K562 (cell line): ENCODE measurements around the gene UFC1. TPM values are rescaled to one million over a fixed set of nuclear protein-coding genes. Genes with fewer than 3 reads are reported as not detected.

Source experiments
- ATF1 ChIP-seq, 2 experiments: fragments of 450-650 bp in 1 of 2; IDR thresholded peaks; 2 replicates each; pipeline ENCODE4 v1.6.1; 2016; ENCODE audit warnings: missing compliant biosample characterization in 1 of 2, missing genetic modification characterization in 1 of 2
- BCL6 ChIP-seq: fragments of 250-450 bp; sonication (Bioruptor Pico); IDR thresholded peaks from 2 replicates; pipeline ENCODE4 v1.4.0; 2020
- CCNT2 ChIP-seq: IDR thresholded peaks from 2 replicates; pipeline ENCODE4 v1.6.1; 2011; ENCODE audit warnings: borderline replicate concordance, low read depth, mild to moderate bottlenecking, moderate library complexity, mixed read lengths, low read length; ENCODE audit not compliant: insufficient read length; ENCODE audit errors: extremely low read depth
- ELF4 ChIP-seq: fragments of 450-650 bp; formaldehyde crosslinking; IDR thresholded peaks from 2 replicates; pipeline ENCODE4 v1.4.0; 2022; ENCODE audit warnings: missing genetic modification characterization
- ETV6 ChIP-seq, 3 experiments: fragments of 150-350 bp in 1 of 3; sonication (generic) in 1 of 3; formaldehyde crosslinking in 1 of 3; IDR thresholded peaks; 2 replicates each; pipeline versions ENCODE4 v1.6.1 to v1.8.0; 2014 to 2022; ENCODE audit warnings: borderline replicate concordance in 2 of 3, low read depth in 2 of 3, antibody characterized with exemption in 1 of 3, low read length in 1 of 3, mild to moderate bottlenecking in 1 of 3, missing genetic modification reagents in 1 of 3
- GATAD2A ChIP-seq: fragments of 450-650 bp; IDR thresholded peaks from 2 replicates; pipeline ENCODE4 v1.6.1; 2017
- HES1 ChIP-seq: fragments of 450-650 bp; IDR thresholded peaks from 2 replicates; pipeline ENCODE4 v1.6.1; 2016; ENCODE audit warnings: low read depth, mild to moderate bottlenecking, moderate library complexity
- HOMEZ ChIP-seq: fragments of 250-450 bp; sonication (Bioruptor Pico); IDR thresholded peaks from 2 replicates; pipeline ENCODE4 v1.4.0; 2020; ENCODE audit warnings: mild to moderate bottlenecking, moderate library complexity
- IRF1 ChIP-seq: sonication (generic); formaldehyde crosslinking; IDR thresholded peaks from 2 replicates; pipeline ENCODE4 v1.8.0; 2022; ENCODE audit warnings: missing genetic modification reagents, mild to moderate bottlenecking, borderline replicate concordance
- NKRF ChIP-seq: fragments of 450-650 bp; IDR thresholded peaks from 2 replicates; pipeline ENCODE4 v1.6.1; 2016; ENCODE audit warnings: borderline replicate concordance
- PHF8 ChIP-seq: fragments of 200-600 bp; sonication (generic); IDR thresholded peaks from 2 replicates; pipeline ENCODE4 v1.6.1; 2012; ENCODE audit warnings: mixed run types, mild to moderate bottlenecking, inconsistent platforms, low read length, moderate library complexity, borderline replicate concordance
- SREBF2 ChIP-seq: sonication (generic); formaldehyde crosslinking; IDR thresholded peaks from 2 replicates; pipeline ENCODE4 v1.4.0; 2020; ENCODE audit warnings: mild to moderate bottlenecking, missing genetic modification reagents
- TCF7 ChIP-seq: sonication (generic); IDR thresholded peaks from 2 replicates; pipeline ENCODE4 v1.6.1; 2016; ENCODE audit warnings: antibody characterized with exemption, borderline replicate concordance
- ZNF518B ChIP-seq: fragments of 250-450 bp; sonication (Bioruptor Pico); IDR thresholded peaks from 2 replicates; pipeline ENCODE4 v1.5.0; 2021; ENCODE audit warnings: mild to moderate bottlenecking, moderate library complexity
- ZNF695 ChIP-seq: fragments of 450-650 bp; formaldehyde crosslinking; IDR thresholded peaks from 2 replicates; pipeline ENCODE4 v1.4.0; 2020; ENCODE audit warnings: mild to moderate bottlenecking, moderate library complexity
- polyA plus RNA-seq, 8 experiments: library from polyadenylated mRNA; depleted of rRNA in 4 of 8; stranded (reverse) in 5 of 8; unstranded in 3 of 8; fragments of >200 nt; fragmentation: Nextera tagmentation in 2 of 8; fragmentation: Illumina TruSeq in 1 of 8; extraction: Ambion mirVana in 2 of 8; extraction: Trizol in 1 of 8; gene quantifications; 2 replicates each; pipeline versions ENCODE4 v1.2.1 to v1.2.3, GENCODE V29; 2011 to 2014; ENCODE audit warnings: inconsistent platforms in 1 of 8, missing spikeins in 1 of 8
- total RNA-seq, 7 experiments: library from RNA; depleted of rRNA in 6 of 7; stranded (reverse); fragments of >200 nt in 6 of 7; fragmentation: Illumina TruSeq in 2 of 7; extraction: Trizol in 2 of 7; gene quantifications; 2 replicates each; pipeline versions ENCODE4 v1.2.1 to v1.2.3, GENCODE V29; 2011 to 2021; ENCODE audit warnings: low replicate concordance in 1 of 7

The UFC1 gene
- total and polyA plus RNA-seq, 9 of the 15 experiments (the other 6 are each of a cell fraction or from before 2014, with no cell fraction given), result 92.8 to 220 (median 161) TPM

GRCh38 chr1:161166669-161167548 lies 13.1 kb downstream of the UFC1 start (continued):
- TF ChIP-seq ELF4 (no peak), PHF8 (peak; percentile 3; the same call in 1 of the 2 replicates), SREBF2 (CRISPR knock-in tag) (no peak), NKRF (no peak), BCL6 (CRISPR knock-in tag) (no peak), HES1 (no peak), ATF1 (CRISPR knock-in tag; IDR thresholded peaks at IDR 0.05) (no peak), ATF1 (tag; IDR thresholded peaks at IDR 0.05) (no peak), ZNF518B (CRISPR knock-in tag) (no peak), HOMEZ (no peak), GATAD2A (0 out of 2 replicates have a peak, but pooled peaks have one; percentile 1), ZNF695 (CRISPR knock-in tag) (no peak), TCF7 (0 out of 2 replicates have a peak, but pooled peaks have one; percentile 2), IRF1 (no peak), CCNT2 (no peak), ETV6 (IDR thresholded peaks at IDR 0.05; ENCODE audit: borderline replicate concordance in 1 of 2, low read depth in 2 of 2, low read length in 1 of 2) (peak in 1 of 2 experiments; percentile 10; a peak in 1 of 4 replicates), ETV6 (CRISPR knock-in tag; IDR thresholded peaks at IDR 0.05; ENCODE audit: borderline replicate concordance) (no peak)
